Measurements from ENCODE around the gene ZNF407.

Gene ZNF407, protein sequence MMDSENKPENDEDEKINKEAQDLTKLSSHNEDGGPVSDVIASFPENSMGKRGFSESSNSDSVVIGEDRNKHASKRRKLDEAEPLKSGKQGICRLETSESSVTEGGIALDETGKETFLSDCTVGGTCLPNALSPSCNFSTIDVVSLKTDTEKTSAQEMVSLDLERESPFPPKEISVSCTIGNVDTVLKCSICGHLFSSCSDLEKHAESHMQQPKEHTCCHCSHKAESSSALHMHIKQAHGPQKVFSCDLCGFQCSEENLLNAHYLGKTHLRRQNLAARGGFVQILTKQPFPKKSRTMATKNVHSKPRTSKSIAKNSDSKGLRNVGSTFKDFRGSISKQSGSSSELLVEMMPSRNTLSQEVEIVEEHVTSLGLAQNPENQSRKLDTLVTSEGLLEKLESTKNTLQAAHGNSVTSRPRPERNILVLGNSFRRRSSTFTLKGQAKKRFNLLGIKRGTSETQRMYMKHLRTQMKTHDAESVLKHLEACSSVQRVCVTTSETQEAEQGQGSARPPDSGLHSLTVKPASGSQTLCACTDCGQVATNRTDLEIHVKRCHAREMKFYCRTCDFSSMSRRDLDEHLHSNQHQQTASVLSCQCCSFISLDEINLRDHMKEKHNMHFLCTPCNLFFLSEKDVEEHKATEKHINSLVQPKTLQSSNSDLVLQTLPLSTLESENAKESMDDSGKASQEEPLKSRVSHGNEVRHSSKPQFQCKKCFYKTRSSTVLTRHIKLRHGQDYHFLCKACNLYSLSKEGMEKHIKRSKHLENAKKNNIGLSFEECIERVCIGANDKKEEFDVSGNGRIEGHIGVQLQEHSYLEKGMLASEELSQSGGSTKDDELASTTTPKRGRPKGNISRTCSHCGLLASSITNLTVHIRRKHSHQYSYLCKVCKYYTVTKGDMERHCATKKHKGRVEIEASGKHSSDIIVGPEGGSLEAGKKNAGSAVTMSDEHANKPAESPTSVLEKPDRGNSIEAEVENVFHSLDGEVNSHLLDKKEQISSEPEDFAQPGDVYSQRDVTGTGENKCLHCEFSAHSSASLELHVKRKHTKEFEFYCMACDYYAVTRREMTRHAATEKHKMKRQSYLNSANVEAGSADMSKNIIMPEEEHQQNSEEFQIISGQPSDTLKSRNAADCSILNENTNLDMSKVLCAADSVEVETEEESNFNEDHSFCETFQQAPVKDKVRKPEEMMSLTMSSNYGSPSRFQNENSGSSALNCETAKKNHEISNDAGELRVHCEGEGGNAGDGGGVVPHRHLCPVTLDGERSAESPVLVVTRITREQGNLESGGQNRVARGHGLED (N-terminal part only)

GRCh38 chr18:74597662-74598349 is at the start of gene ZNF407:
Gene ZNF407, plus strand, starts transcription at chr18:74597870. Its CDS starts 33,150 bp downstream, at chr18:74631020.
- peaks cover 5% of the 10 kb centered on the region; the same call in 1 of the 2 replicates for H3K4me1 ChIP-seq (ENCODE audit: control insufficient read depth, insufficient read depth, low read length)
- peaks cover 7% of the 10 kb centered on the region in 2 experiments; a peak in 2 of 3 replicates for H3K36me3 ChIP-seq (ENCODE audit: control insufficient read depth in 2 of 2, insufficient read depth in 1 of 2, low read length in 2 of 2)
- peak within 1 kb of the TSS; percentile 92 for H3K27ac ChIP-seq (ENCODE audit: extremely low read depth, low read depth, low read length)
- POLR2A ChIA-PET: interaction anchor here (0.7 to 0.9 kb wide), 3 partner anchors 555 to 648 kb away, joined by 3 read pairs; partner anchors contain the start of gene PTGR3
- H3K9me3 ChIP-seq (ENCODE audit: control insufficient read depth, insufficient read depth, low read depth, low read length): no peaks in the 10 kb centered on the region
- CTCF ChIA-PET: interaction anchor here (0.6 to 1.6 kb wide), 3 partner anchors 12 to 100 kb away, joined by 3 to 7 read pairs (median 3); no protein-coding TSS in a partner anchor
- peak within 1 kb of the TSS; percentile 81 for H3K4me3 ChIP-seq (ENCODE audit: low read depth, low read length)
- TF ChIP-seq ZNF366 (tag by site-specific recombination; conservative IDR thresholded peaks at IDR 0.05) (no peak), KLF16 (tag by site-specific recombination; IDR thresholded peaks at IDR 0.05) (peak; percentile 58; the same call in 1 of the 2 replicates), ZFP69B (tag by site-specific recombination; IDR thresholded peaks at IDR 0.05) (no peak), ZNF324 (tag by site-specific recombination; IDR thresholded peaks at IDR 0.05) (no peak), ZNF274 (IDR thresholded peaks at IDR 0.05; ENCODE audit: low read length) (no peak), ZNF274 (tag by site-specific recombination; IDR thresholded peaks at IDR 0.05; ENCODE audit: borderline replicate concordance) (no peak), SP3 (tag by site-specific recombination; IDR thresholded peaks at IDR 0.05) (0 out of 2 replicates have a peak, but pooled peaks have one; percentile 51), ZNF148 (tag by site-specific recombination; IDR thresholded peaks at IDR 0.05; ENCODE audit: borderline replicate concordance) (no peak), KLF1 (tag by site-specific recombination; IDR thresholded peaks at IDR 0.05) (peak; percentile 59; the same call in 1 of the 2 replicates), GLIS1 (tag by site-specific recombination; IDR thresholded peaks at IDR 0.05) (no peak), ZNF121 (tag by site-specific recombination; IDR thresholded peaks at IDR 0.05) (no peak), ZNF585B (tag by site-specific recombination; IDR thresholded peaks at IDR 0.05) (no peak), PATZ1 (tag by site-specific recombination; IDR thresholded peaks at IDR 0.05) (0 out of 2 replicates have a peak, but pooled peaks have one; percentile 8)
- TF ChIP-seq, protein P1, sequence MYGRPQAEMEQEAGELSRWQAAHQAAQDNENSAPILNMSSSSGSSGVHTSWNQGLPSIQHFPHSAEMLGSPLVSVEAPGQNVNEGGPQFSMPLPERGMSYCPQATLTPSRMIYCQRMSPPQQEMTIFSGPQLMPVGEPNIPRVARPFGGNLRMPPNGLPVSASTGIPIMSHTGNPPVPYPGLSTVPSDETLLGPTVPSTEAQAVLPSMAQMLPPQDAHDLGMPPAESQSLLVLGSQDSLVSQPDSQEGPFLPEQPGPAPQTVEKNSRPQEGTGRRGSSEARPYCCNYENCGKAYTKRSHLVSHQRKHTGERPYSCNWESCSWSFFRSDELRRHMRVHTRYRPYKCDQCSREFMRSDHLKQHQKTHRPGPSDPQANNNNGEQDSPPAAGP (tag by site-specific recombination; IDR thresholded peaks at IDR 0.05): no peak
- TF ChIP-seq, protein P2, sequence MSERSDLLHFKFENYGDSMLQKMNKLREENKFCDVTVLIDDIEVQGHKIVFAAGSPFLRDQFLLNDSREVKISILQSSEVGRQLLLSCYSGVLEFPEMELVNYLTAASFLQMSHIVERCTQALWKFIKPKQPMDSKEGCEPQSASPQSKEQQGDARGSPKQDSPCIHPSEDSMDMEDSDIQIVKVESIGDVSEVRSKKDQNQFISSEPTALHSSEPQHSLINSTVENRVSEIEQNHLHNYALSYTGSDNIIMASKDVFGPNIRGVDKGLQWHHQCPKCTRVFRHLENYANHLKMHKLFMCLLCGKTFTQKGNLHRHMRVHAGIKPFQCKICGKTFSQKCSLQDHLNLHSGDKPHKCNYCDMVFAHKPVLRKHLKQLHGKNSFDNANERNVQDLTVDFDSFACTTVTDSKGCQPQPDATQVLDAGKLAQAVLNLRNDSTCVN (tag by site-specific recombination; optimal IDR thresholded peaks at IDR 0.05): peak; percentile 79
- TF ChIP-seq, protein P3, sequence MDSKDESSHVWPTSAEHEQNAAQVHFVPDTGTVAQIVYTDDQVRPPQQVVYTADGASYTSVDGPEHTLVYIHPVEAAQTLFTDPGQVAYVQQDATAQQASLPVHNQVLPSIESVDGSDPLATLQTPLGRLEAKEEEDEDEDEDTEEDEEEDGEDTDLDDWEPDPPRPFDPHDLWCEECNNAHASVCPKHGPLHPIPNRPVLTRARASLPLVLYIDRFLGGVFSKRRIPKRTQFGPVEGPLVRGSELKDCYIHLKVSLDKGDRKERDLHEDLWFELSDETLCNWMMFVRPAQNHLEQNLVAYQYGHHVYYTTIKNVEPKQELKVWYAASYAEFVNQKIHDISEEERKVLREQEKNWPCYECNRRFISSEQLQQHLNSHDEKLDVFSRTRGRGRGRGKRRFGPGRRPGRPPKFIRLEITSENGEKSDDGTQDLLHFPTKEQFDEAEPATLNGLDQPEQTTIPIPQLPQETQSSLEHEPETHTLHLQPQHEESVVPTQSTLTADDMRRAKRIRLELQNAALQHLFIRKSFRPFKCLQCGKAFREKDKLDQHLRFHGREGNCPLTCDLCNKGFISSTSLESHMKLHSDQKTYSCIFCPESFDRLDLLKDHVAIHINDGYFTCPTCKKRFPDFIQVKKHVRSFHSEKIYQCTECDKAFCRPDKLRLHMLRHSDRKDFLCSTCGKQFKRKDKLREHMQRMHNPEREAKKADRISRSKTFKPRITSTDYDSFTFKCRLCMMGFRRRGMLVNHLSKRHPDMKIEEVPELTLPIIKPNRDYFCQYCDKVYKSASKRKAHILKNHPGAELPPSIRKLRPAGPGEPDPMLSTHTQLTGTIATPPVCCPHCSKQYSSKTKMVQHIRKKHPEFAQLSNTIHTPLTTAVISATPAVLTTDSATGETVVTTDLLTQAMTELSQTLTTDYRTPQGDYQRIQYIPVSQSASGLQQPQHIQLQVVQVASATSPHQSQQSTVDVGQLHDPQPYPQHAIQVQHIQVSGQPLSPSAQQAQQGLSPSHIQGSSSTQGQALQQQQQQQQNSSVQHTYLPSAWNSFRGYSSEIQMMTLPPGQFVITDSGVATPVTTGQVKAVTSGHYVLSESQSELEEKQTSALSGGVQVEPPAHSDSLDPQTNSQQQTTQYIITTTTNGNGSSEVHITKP (tag by site-specific recombination; IDR thresholded peaks at IDR 0.05): 0 out of 2 replicates have a peak, but pooled peaks have one; percentile 19
- TF ChIP-seq, protein P4, sequence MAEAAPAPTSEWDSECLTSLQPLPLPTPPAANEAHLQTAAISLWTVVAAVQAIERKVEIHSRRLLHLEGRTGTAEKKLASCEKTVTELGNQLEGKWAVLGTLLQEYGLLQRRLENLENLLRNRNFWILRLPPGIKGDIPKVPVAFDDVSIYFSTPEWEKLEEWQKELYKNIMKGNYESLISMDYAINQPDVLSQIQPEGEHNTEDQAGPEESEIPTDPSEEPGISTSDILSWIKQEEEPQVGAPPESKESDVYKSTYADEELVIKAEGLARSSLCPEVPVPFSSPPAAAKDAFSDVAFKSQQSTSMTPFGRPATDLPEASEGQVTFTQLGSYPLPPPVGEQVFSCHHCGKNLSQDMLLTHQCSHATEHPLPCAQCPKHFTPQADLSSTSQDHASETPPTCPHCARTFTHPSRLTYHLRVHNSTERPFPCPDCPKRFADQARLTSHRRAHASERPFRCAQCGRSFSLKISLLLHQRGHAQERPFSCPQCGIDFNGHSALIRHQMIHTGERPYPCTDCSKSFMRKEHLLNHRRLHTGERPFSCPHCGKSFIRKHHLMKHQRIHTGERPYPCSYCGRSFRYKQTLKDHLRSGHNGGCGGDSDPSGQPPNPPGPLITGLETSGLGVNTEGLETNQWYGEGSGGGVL (tag by site-specific recombination; IDR thresholded peaks at IDR 0.05): peak; percentile 72; the same call in 1 of the 2 replicates

Measured in HEK293 (cell line).